Measurements from ENCODE around the gene PTBP1. TPM values are rescaled to one million over a fixed set of nuclear protein-coding genes. Genes with fewer than 3 reads are reported as not detected.
A peak's percentile ranks its signal among the peaks of the same experiment; 100 is the strongest.

The PTBP1 gene
- total RNA-seq, 1 donor from 2014 or later, result 386 TPM

DNA sequence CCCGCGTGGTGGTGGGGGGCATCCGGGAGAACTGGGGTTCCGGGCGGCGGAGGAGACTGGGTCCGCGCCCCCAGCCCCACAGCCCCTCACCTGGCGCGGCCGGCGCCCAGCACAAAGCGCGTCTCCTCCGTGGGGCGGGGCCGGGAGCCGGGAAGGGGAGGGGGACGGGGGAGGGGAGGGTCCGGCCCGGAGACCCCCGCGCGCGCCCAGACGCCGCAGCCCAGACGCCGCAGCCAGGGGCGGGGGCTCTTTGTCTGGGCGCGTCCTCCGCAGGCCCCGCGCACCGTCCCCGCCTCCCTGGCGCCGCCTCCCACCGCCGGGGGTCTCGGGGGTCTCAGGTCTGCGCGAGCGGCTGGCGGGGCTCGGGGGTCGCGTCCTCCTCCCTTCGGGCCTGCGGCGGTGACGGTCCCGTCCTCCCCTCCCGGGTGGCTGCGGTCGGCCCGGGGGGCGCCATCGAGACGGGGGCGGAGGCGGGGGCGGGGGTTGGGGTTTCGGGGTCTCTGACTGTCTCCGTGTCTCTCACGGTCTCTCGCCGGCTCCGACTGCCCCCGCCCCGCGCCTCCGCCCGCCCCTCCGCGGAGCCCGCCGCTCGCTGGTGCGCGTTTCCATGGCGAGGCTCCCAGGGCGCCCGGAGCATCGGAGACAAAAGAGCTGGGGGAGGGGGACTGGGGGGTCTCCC is 24.7 kb downstream of the PTBP1 start, which contains the start of gene PLPPR3:
TSS of gene PLPPR3 (minus strand) at position 131 of the 679 bp plus-strand sequence. CDS start 396 bp downstream, outside the sequence.
- no peaks in the 10 kb centered on the region for H3K36me3 ChIP-seq (ENCODE audit: insufficient read depth, low read length)
- H3K4me1 ChIP-seq (ENCODE audit: insufficient read depth, low read length), result no peaks in the 10 kb centered on the region
- Mint-ChIP-seq H3K9me3 (ENCODE audit: unreplicated experiment) (no peaks in the 10 kb centered on the region), H3K27ac (ENCODE audit: unreplicated experiment) (peak within 1 kb of the TSS; percentile 26), H3K4me3 (ENCODE audit: unreplicated experiment) (peak within 1 kb of the TSS; percentile 77), H3K4me1 (ENCODE audit: low read depth, unreplicated experiment) (no peaks in the 10 kb centered on the region), H3K27me3 (ENCODE audit: low read depth, unreplicated experiment) (no peaks in the 10 kb centered on the region), H3K36me3 (ENCODE audit: low read depth, unreplicated experiment) (no peaks in the 10 kb centered on the region)
- peaks cover 2% of the 10 kb centered on the region for H3K27me3 ChIP-seq (ENCODE audit: insufficient read depth, low read length)
- peak; percentile 63 for TF ChIP-seq EZH2 (IDR thresholded peaks at IDR 0.05; ENCODE audit: insufficient read depth, low read length)
- TF ChIP-seq, protein P1, sequence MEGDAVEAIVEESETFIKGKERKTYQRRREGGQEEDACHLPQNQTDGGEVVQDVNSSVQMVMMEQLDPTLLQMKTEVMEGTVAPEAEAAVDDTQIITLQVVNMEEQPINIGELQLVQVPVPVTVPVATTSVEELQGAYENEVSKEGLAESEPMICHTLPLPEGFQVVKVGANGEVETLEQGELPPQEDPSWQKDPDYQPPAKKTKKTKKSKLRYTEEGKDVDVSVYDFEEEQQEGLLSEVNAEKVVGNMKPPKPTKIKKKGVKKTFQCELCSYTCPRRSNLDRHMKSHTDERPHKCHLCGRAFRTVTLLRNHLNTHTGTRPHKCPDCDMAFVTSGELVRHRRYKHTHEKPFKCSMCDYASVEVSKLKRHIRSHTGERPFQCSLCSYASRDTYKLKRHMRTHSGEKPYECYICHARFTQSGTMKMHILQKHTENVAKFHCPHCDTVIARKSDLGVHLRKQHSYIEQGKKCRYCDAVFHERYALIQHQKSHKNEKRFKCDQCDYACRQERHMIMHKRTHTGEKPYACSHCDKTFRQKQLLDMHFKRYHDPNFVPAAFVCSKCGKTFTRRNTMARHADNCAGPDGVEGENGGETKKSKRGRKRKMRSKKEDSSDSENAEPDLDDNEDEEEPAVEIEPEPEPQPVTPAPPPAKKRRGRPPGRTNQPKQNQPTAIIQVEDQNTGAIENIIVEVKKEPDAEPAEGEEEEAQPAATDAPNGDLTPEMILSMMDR (IDR thresholded peaks at IDR 0.05; ENCODE audit: insufficient read depth, low read depth, low read length), result no peak
- no peak within 1 kb of the TSS for H3K9ac ChIP-seq (ENCODE audit: low read length)
- no peak for DNase-seq (ENCODE audit: low read depth)
- no peak within 1 kb of the TSS for H2AFZ ChIP-seq (ENCODE audit: low read depth, low read length)
- no peaks in the 10 kb centered on the region for H4K20me1 ChIP-seq (ENCODE audit: insufficient read depth, low read length)
- peak within 1 kb of the TSS; percentile 77 for H3K4me2 ChIP-seq (ENCODE audit: low read length)
- FAIRE-seq, result no peak
- no peaks in the 10 kb centered on the region for H3K79me2 ChIP-seq (ENCODE audit: insufficient read depth, low read length)
- no peaks in the 10 kb centered on the region for H3K9me3 ChIP-seq (ENCODE audit: insufficient read depth, low read depth, low read length)
- no peak within 1 kb of the TSS for H3K27ac ChIP-seq (ENCODE audit: low read depth, low read length)
- no peak within 1 kb of the TSS for H3K4me3 ChIP-seq (ENCODE audit: insufficient read depth, low read depth, low read length)

DNA sequence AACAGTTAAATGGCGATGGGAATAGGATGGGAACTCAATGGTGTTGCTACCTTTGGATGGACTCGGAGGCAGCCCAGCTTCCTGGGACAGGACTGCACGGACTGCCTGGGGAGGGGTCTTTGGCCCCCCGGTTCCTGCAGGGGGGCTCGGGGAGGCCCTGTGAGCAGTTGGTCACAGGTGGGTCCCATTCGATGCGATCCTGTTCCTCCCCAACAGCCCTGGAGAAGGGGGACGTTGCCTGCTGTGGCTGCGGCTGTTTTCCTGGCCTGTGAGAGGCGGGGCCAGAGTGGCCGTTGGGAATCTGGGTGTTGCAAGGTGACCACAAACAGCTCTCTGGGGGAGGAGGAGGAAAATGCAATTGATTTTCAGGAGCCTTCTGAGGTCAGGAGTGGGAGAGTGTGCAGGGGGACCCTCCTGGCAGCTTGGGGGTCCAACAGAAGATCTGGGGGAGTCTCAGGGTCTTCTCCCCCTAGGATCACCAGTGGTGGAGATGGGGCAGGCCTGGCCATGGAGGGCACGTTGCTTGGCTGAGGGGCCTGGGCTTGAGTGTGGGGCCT is 26.4 kb downstream of the PTBP1 start:
- no peak overlapping the region for H3K4me2 ChIP-seq (ENCODE audit: low read length)

More for the DNA sequence above, 26.4 kb downstream of the PTBP1 start:
- Mint-ChIP-seq H3K27me3 (ENCODE audit: low read depth, unreplicated experiment) (no peaks in the 10 kb centered on the region), H3K9me3 (ENCODE audit: unreplicated experiment) (no peaks in the 10 kb centered on the region), H3K4me3 (ENCODE audit: unreplicated experiment) (peak overlapping the region; percentile 50), H3K36me3 (ENCODE audit: low read depth, unreplicated experiment) (no peaks in the 10 kb centered on the region), H3K4me1 (ENCODE audit: low read depth, unreplicated experiment) (no peaks in the 10 kb centered on the region), H3K27ac (ENCODE audit: unreplicated experiment) (peak overlapping the region; percentile 66)
- Histone ChIP-seq H3K9me3 (ENCODE audit: insufficient read depth, low read depth, low read length) (no peaks in the 10 kb centered on the region), H3K36me3 (ENCODE audit: insufficient read depth, low read length) (no peaks in the 10 kb centered on the region), H2AFZ (ENCODE audit: low read depth, low read length) (no peak overlapping the region), H3K79me2 (ENCODE audit: insufficient read depth, low read length) (no peaks in the 10 kb centered on the region), H3K4me3 (ENCODE audit: insufficient read depth, low read depth, low read length) (no peak overlapping the region), H3K9ac (ENCODE audit: low read length) (no peak overlapping the region), H3K27ac (ENCODE audit: low read depth, low read length) (no peak overlapping the region), H3K27me3 (ENCODE audit: insufficient read depth, low read length) (peaks cover 2% of the 10 kb centered on the region), H3K4me1 (ENCODE audit: insufficient read depth, low read length) (no peaks in the 10 kb centered on the region), H4K20me1 (ENCODE audit: insufficient read depth, low read length) (no peaks in the 10 kb centered on the region)
- TF ChIP-seq, protein P1 (IDR thresholded peaks at IDR 0.05; ENCODE audit: insufficient read depth, low read depth, low read length), result no peak
- no peak for TF ChIP-seq EZH2 (IDR thresholded peaks at IDR 0.05; ENCODE audit: insufficient read depth, low read length)
- DNase-seq (ENCODE audit: low read depth), result no peak
- no peak for FAIRE-seq

All from astrocyte (in vitro differentiated cells and primary cell).